HL-60/S4 (cell line): Measurements from ENCODE around the gene KRTDAP.
"Not testable (repeated sequence)": the region's sequence is repeated elsewhere in the genome, so short reads cannot be mapped to it uniquely, and the experiment has no call there.

Experiments
- in situ Hi-C: fragments of 300-500 bp; cut with MboI; formaldehyde crosslinking; loops from 2 replicates; pipeline ENCODE4 v1.14.3; 2022; ENCODE audit warnings: low sequenced_read_pairs

Gene KRTDAP

DNA sequence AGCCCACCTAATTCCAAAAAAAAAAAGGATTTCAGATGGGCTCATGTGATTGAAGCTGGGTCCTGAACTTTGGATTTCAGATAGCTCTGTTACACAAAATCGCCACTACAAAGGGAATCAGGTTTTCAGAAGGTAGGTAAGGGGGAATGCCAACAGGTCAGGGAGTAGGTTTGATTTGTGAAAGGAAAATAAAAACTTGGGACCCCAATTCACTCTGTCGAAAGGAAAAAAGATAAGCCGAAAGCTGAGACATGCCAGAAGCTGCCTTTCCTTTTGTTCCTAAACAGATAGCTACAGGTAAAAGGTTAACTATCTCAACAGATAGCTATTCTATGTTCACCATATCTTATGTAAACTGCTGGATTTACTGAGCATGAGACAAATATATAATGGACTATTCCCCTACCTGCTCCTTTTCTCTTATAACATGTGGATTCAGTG lies 4.0 kb downstream of the KRTDAP start:
- in situ Hi-C loops = no loop called here

DNA sequence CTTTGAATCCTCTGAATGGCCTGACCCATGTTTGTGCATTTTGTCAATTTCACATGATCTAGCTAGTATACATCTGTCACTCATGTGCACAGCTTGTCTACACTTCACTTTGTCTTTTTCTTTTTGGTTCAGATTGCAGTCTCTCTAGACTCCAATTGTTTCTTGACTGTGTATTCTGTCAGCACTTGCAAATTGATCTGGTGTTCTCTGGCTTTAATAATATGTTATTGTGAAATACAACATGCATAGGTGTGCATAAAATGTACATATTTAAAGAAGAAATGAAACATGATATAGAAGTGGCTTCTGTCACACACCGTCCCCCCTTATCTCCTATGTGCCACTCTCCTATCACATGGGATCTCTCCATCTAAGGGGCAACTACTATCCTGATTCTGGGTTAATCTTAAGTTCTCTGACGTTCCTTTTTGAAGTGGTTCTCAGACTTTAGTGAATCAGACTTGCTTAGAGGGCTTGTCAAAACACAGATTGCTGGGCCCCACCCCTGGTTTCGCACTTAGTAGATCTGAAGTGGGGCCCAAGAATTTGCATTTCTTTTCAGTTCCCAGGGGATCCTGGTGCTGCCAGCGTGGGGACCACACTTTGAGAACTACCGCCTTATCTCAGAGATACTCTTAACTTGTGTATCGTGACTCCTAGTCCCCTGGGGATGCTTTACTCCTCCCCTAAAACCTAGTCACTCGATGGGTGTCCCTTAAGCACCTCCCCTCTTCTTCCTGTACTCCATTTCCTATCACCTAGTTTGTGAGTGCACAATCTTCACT lies 5.8 kb downstream of the KRTDAP start:
- in situ Hi-C loops = no loop called here

DNA sequence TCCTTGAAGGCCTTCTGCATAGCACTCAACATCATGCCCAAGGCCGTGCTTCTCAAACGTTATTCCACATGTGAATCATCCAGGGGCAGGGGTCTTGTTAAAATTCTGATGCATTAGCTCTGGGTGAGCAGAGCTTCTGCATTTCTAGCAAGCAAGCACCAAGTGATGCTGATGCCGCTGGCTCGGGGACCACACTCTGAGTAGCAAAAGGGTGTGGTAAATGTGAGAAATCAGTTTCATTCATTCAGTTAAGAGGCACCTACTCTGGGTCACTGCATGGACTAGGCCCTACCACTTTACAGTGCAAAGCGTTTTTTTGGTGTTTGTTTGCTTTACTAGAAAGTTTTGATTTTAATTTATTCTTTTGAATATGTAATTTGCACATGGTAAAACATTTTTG lies 7.2 kb downstream of the KRTDAP start:
- in situ Hi-C loops = no loop called here

GRCh38 chr19:35478794-35479677 lies 11.2 kb downstream of the KRTDAP start:
- in situ Hi-C loops = no loop called here

DNA sequence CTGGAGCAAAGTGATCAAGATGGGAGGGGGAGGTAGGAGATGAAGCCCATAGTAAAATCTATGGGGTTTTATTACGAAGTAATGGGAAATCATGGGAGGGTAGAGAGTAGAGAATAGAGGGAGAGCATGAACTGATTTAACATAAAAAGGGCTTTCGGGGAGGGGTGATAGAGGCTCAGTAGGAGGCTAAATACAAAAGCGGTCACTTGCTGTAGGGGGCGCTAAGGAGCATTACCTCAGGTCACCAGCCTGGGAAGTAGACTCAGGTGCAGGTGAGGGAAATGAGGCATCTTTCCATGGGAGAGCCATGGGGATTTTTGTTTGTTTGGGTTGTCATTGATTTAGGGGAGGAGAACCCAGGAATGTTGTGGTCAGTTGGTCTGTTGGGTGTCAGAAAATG lies 14.1 kb downstream of the KRTDAP start:
- in situ Hi-C loops = no loop called here

- in situ Hi-C loops = not testable (repeated sequence)
These were observed 15.7 kb downstream of the KRTDAP start for GRCh38 chr19:35474594-35474993.

- in situ Hi-C loops = no loop called here
These were observed 16.2 kb downstream of the KRTDAP start for GRCh38 chr19:35474104-35474503.

DNA sequence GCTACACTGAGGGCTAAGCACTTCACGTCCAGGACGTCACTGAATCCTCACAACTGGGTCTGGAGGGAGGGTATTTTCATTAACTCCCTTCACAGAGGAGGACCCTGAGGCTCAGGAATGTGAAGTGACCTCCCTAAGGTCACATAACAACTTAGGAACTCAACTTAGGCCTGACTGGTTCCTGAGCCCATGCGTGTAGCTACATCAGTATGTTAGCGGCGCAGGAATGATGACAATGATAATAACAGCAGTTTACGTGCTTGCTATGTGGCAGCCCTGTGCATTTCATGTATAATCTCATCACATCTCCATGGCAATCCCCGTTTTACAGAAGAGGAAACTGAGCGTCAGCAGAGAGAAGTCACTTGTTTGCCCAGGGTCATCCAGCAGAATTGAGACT lies 18.3 kb downstream of the KRTDAP start:
- in situ Hi-C loops = no loop called here

DNA sequence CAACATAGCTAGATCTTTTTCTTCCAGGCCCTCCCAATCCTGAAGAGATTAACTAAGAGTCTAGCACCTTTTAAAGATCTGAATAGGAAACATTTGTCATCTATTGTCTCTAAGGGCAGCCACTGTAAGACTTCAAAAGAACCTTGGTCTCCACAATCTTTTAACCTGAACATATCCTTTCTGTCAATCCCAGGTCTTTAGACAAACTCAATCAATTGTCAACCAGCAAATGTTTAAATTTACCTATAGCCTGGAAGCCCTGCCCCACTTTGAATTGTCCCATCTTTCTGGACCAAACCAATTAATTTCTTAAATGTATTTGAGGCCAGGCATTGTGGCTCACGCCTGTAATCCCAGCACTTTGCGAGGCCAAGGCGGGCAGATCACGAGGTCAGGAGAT lies 19.2 kb downstream of the KRTDAP start:
- in situ Hi-C loops = not testable (repeated sequence)

GRCh38 chr19:35470128-35470527 lies 20.1 kb downstream of the KRTDAP start:
- in situ Hi-C loops = no loop called here

GRCh38 chr19:35468637-35469036 lies 21.6 kb downstream of the KRTDAP start:
- in situ Hi-C loops = loop anchor here (5.0 to 10.0 kb wide), 2 partner anchors 36 to 124 kb away; partner anchors contain the start of gene FFAR1

GRCh38 chr19:35466259-35466658 lies 24.0 kb downstream of the KRTDAP start:
- in situ Hi-C loops = loop anchor here (5.0 to 10.0 kb wide), 2 partner anchors 34 to 121 kb away; partner anchors contain the start of gene FFAR1

GRCh38 chr19:35462956-35463355 lies 27.3 kb downstream of the KRTDAP start:
- in situ Hi-C loops = loop anchor here (10.0 kb wide), 1 partner anchor 118 kb away; the partner anchor contains the start of gene FFAR1

DNA sequence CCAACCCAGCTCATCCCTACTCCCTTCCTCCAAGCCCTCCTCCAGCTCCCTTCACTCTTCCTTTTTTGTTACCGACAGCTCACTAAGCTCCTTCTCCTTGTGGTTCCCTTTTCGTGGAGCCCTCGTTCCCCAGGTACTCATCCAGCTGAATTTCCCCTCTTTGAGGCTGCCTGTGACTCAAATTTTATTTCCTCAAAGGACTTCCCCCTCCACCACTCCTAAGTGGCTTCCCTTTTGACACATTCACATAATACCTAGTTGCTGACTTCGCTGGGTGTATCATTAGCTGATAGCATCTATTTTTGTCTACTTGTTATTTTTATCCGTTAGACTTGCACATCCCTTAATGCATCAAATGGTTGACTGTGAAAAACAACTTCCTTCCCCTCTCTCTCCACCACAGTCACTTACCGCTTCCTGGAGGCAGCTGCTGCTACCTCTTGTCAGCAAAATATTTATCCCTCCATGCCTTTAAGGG lies 27.7 kb downstream of the KRTDAP start:
- in situ Hi-C loops = loop anchor here (10.0 kb wide), 1 partner anchor 118 kb away; the partner anchor contains the start of gene FFAR1

GRCh38 chr19:35461788-35462187 lies 28.5 kb downstream of the KRTDAP start:
- in situ Hi-C loops = loop anchor here (10.0 kb wide), 1 partner anchor 117 kb away; the partner anchor contains the start of gene FFAR1

DNA sequence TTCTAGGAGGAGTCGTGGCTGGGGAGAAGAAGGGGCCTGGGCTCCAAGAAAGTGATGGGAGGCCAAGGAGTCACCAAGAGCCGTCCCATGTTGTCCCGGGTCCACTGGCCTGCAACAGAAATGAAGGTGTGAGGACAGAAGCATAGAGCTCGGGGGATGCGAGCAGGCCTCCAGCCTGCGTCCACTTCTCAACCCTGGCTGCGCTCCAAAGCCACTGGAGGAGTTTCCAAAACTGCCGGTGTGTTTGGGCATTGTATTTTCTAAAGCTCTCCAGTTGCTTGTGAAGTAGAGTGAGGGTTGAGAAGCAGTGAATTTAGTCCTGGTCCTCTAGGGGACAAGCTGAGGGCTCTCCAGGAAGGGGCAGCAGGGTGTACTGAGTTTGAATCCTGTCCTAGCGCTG lies 29.2 kb downstream of the KRTDAP start:
- in situ Hi-C loops = loop anchor here (10.0 kb wide), 1 partner anchor 116 kb away; the partner anchor contains the start of gene FFAR1

DNA sequence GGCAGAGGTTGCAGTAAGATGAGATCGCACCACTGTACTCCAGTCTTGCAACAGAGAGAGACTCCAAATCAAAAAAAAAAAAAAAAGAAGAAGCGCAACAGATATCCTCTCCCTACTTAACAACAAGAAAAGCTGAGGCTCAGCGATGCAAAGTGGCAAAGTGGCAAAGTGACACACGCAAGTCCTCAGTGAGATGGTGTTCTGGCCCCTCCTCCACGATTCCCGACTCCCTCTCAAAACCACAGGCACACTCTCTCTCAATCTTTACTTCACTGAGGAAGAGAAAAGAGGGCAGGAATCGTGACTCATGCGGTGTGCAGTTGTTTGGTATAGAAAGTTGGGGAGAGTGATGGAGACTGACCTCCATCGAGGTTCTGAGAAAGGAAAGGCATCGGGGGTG lies 29.7 kb downstream of the KRTDAP start:
- in situ Hi-C loops = loop anchor here (10.0 kb wide), 1 partner anchor 116 kb away; the partner anchor contains the start of gene FFAR1

- in situ Hi-C loops = loop anchor here (10.0 kb wide), 1 partner anchor 115 kb away; the partner anchor contains the start of gene FFAR1
These were observed 30.7 kb downstream of the KRTDAP start for GRCh38 chr19:35459414-35460082.

- in situ Hi-C loops = no loop called here
These were observed 31.4 kb downstream of the KRTDAP start for GRCh38 chr19:35458731-35459391.

GRCh38 chr19:35458192-35458591 lies 32.1 kb downstream of the KRTDAP start:
- in situ Hi-C loops = no loop called here
